ENCODE data around the gene AQP1. TPM values are rescaled to one million over a fixed set of nuclear protein-coding genes. Genes with fewer than 3 reads are reported as not detected.

Gene AQP1
- total RNA-seq, 1 experiment from 2014 or later = not detected

GRCh38 chr7:30916255-30916654, 4.6 kb downstream of the AQP1 start:
- Histone ChIP-seq H3K4me3 (ENCODE audit: insufficient read depth, low read depth, low read length) (no peak overlapping the region), H3K27me3 (ENCODE audit: control insufficient read depth, insufficient read depth, low read length) (no peaks in the 10 kb centered on the region), H3K36me3 (replicated peaks; ENCODE audit: control insufficient read depth, insufficient read depth, low read length) (no peaks in the 10 kb centered on the region)
- DNase-seq = no peak

DNA sequence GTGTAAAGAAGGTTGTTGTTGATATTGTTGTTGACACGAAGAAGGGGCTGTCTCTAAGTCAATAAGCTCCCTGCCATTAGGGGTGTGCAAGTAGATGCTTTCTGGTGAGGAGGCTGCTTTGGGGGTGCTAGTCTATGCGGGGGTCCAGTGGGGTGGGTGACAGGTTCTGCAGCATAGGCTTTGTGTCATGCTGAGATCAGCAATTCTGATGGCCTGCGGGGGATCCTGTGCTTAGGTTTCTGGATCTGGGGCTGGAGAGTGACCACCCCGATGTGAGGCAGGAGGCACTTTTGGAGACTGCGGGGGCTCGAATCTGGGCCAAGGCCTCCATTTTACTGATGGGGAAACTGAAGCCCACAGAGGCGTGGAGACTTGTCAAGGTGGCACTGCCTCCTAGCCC, 5.1 kb downstream of the AQP1 start:
- H3K4me3 ChIP-seq (ENCODE audit: insufficient read depth, low read depth, low read length) = no peak overlapping the region
- no peak for DNase-seq
- H3K36me3 ChIP-seq (replicated peaks; ENCODE audit: control insufficient read depth, insufficient read depth, low read length) = no peaks in the 10 kb centered on the region
- no peaks in the 10 kb centered on the region for H3K27me3 ChIP-seq (ENCODE audit: control insufficient read depth, insufficient read depth, low read length)

DNA sequence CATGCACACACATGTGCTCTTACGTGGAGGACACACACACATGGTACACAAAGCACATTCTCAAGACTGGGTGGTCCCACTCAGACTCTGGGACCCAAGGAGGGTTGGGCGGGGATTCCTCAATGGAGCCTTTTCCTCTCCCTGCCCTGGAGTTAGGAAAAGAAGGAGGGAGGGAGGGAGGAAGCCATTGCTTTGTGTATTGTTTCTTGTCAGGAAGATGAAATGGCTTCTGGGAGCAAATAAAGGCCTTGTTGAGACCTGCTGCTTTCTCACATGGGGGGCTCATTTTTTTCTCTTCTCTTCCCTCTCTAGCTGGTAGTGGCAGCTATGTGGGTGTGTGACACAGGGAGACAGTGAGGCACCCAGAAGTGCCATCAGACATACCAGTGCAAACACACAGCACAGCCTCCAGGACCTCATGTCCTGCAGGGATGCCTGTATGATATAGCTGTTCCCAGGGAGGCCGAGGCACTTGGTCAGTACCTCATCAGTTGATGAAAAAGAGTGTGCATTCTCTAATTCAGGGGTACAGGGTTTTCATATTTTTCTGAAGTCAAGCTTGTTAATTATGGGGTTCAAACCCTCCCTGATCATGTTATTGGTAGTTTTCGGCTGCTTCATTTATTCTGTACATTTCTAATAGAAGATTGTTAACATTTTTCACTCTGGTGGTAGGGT, 5.7 kb downstream of the AQP1 start:
- Histone ChIP-seq H3K27me3 (ENCODE audit: control insufficient read depth, insufficient read depth, low read length) (no peaks in the 10 kb centered on the region), H3K4me3 (ENCODE audit: insufficient read depth, low read depth, low read length) (no peak overlapping the region), H3K36me3 (replicated peaks; ENCODE audit: control insufficient read depth, insufficient read depth, low read length) (no peaks in the 10 kb centered on the region)
- DNase-seq = no peak

GRCh38 chr7:30918676-30919075, 7.0 kb downstream of the AQP1 start:
- no peaks in the 10 kb centered on the region for H3K36me3 ChIP-seq (replicated peaks; ENCODE audit: control insufficient read depth, insufficient read depth, low read length)
- no peak overlapping the region for H3K4me3 ChIP-seq (ENCODE audit: insufficient read depth, low read depth, low read length)
- H3K27me3 ChIP-seq (ENCODE audit: control insufficient read depth, insufficient read depth, low read length) = no peaks in the 10 kb centered on the region
- DNase-seq = no peak

DNA sequence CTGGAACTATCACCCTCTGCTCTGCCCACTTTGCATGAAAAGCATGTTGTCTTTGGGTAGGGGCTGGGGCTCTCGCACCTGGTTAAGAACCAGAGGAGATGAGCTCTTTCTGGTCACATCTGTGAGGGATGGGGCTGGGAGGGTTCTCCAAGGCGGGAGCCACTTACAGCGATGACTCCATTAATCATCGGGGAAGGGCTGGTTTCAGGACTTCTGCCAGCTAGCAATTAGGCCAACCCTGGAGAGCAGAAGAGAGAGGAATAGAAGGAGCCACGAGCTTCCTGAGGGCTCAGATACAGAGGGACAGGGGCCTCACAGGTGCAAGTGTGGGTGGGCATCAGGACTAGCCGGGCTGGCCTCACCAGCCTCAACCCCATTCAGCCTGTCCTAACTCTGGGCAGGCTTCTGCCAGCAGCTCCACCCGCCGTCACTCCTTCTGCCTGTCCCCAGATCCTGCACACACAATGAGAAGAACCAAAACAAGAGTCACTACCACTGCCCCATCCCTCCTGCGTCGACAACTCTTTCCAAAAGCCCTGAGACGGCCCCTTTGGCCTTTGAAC, 8.4 kb downstream of the AQP1 start:
- H3K27me3 ChIP-seq (ENCODE audit: control insufficient read depth, insufficient read depth, low read length) = no peaks in the 10 kb centered on the region
- no peak overlapping the region for H3K4me3 ChIP-seq (ENCODE audit: insufficient read depth, low read depth, low read length)
- H3K36me3 ChIP-seq (replicated peaks; ENCODE audit: control insufficient read depth, insufficient read depth, low read length) = no peaks in the 10 kb centered on the region
- DNase-seq = peak; percentile 51

DNA sequence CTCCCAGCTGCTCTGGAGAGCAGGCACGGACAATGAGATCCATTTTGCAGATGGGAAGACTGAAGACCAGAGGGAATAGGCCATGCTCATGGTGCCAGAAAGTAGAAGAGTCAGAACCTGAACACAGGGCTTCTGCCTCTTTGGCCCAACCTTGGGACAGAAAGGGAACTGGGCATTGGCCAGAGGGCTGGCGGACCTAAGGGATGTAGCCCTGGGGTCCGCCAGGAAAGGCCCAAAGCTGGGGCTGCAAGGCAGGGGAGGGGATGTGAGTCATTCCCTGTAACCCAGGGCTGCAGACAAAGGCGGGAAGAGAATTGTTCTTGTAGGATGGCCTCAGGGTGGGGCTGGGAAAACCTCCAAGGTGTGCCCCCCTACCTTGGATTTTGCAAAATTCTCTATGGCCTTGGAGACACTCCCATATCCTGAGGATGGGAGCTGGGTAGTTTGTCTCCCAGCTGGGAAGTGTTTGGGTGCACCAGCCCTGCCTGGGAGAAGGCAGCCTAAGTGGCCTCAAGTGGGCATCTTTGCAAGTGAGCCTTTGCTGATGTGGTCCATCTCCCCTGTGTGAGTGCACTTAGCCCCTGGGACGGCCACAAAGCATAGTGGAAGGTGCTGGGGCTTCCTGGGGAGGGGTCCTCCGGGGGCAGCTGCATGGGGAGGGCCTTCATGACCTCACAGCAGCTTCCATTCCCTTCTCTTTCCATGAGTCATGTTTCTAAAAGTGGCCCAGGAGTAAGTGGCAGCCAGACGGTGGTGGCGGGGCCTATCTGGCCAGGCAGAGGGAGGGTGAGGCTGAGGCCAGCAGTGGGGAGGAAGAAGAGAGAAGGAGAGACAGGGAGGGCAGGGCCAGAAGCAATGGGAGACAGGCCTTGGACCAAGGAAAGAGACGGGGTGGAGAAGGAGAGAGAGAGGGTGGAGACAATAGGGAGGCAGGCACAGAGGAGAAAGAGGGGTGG, 9.2 kb downstream of the AQP1 start:
- H3K4me3 ChIP-seq (ENCODE audit: insufficient read depth, low read depth, low read length) = no peak overlapping the region
- H3K27me3 ChIP-seq (ENCODE audit: control insufficient read depth, insufficient read depth, low read length) = no peaks in the 10 kb centered on the region
- no peaks in the 10 kb centered on the region for H3K36me3 ChIP-seq (replicated peaks; ENCODE audit: control insufficient read depth, insufficient read depth, low read length)
- DNase-seq = peak; percentile 37

DNA sequence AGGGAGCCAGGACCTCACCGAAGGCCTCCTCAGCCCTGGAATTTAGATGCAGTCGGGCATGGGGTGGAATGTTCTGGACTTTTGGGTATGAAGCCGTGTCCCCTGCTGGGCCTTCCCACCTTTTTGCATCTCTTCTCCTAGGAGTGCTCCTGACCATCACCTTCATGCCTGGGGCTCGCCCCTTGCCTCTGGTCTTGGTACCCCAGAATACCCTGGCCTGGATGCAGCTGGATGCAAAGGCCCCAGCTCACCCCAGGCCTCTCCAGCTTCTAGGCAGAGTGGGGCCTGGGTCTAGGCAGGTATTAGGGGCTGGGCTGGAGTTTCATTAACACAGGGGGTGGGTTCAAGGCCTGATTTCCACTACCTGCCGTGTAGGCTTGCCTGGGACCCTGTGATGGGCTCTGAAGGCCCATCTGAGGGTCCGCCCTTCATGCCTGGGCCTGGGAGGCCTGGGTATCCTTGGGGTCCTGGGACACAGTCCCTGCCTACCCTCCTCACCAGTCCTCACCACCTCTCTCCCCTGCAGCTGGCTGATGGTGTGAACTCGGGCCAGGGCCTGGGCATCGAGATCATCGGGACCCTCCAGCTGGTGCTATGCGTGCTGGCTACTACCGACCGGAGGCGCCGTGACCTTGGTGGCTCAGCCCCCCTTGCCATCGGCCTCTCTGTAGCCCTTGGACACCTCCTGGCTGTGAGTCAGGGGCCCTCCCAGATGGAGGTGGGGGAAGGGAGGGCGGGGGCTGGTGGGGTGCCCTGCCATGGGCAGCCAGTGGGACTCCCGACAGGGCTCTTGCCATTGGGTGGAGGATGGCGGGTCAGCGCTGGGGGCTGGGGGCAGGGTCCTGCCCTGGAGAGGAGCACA, 10.1 kb downstream of the AQP1 start:
- H3K36me3 ChIP-seq (replicated peaks; ENCODE audit: control insufficient read depth, insufficient read depth, low read length) = no peaks in the 10 kb centered on the region
- H3K27me3 ChIP-seq (ENCODE audit: control insufficient read depth, insufficient read depth, low read length) = no peaks in the 10 kb centered on the region
- DNase-seq = peak; percentile 42
- H3K4me3 ChIP-seq (ENCODE audit: insufficient read depth, low read depth, low read length) = no peak overlapping the region

DNA sequence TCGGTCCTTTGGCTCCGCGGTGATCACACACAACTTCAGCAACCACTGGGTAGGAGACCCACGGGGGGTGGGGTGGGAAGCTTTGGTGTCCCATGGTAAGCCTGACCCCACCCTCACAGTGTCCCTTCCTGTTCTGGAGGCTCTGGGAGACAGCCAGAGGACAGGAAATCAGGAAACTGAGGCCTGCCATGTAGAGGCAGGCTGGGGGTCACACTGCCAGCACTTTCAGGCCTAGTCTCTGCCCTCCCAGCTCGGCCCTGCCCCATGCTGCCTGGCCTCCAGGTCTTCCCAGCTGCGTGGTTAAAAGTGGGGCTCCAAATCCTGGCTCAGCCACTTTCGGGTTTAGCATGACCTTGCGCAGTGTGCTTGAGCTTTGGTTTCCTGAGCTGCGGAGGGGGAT, 10.9 kb downstream of the AQP1 start:
- H3K36me3 ChIP-seq (replicated peaks; ENCODE audit: control insufficient read depth, insufficient read depth, low read length) = no peaks in the 10 kb centered on the region
- H3K27me3 ChIP-seq (ENCODE audit: control insufficient read depth, insufficient read depth, low read length) = no peaks in the 10 kb centered on the region
- H3K4me3 ChIP-seq (ENCODE audit: insufficient read depth, low read depth, low read length) = no peak overlapping the region
- DNase-seq = peak; percentile 43

DNA sequence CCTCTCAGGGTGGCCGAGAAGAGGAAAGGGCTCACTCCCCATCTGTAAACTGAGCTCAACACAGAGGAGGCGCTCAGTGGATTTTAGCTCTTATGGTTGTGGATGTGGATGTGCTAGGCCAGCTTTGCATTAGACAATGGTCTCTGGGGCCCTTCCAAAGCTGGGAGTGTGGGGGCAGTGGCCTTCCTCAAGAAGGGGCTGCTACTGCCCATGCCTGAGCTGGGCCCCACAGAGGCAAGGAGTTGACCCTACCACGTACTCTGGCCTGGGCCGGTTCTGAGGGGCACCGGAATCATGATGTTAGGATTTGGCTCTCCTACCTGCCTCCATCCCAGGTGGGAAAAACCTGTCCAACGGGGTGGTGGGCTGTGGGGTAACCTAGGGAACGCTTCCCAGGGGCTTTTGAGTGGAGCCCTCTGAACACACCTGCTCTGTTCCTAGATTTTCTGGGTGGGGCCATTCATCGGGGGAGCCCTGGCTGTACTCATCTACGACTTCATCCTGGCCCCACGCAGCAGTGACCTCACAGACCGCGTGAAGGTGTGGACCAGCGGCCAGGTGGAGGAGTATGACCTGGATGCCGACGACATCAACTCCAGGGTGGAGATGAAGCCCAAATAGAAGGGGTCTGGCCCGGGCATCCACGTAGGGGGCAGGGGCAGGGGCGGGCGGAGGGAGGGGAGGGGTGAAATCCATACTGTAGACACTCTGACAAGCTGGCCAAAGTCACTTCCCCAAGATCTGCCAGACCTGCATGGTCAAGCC, 11.5 kb downstream of the AQP1 start:
- Histone ChIP-seq H3K36me3 (replicated peaks; ENCODE audit: control insufficient read depth, insufficient read depth, low read length) (no peaks in the 10 kb centered on the region), H3K27me3 (ENCODE audit: control insufficient read depth, insufficient read depth, low read length) (no peaks in the 10 kb centered on the region), H3K4me3 (ENCODE audit: insufficient read depth, low read depth, low read length) (no peak overlapping the region)
- DNase-seq = peak; percentile 34

GRCh38 chr7:30923774-30924413, 12.2 kb downstream of the AQP1 start:
- H3K4me3 ChIP-seq (ENCODE audit: insufficient read depth, low read depth, low read length) = no peak overlapping the region
- no peaks in the 10 kb centered on the region for H3K27me3 ChIP-seq (ENCODE audit: control insufficient read depth, insufficient read depth, low read length)
- peak; percentile 14 for DNase-seq
- no peaks in the 10 kb centered on the region for H3K36me3 ChIP-seq (replicated peaks; ENCODE audit: control insufficient read depth, insufficient read depth, low read length)

GRCh38 chr7:30924624-30925023, 13.0 kb downstream of the AQP1 start:
- DNase-seq = peak; percentile 21
- Histone ChIP-seq H3K27me3 (ENCODE audit: control insufficient read depth, insufficient read depth, low read length) (no peaks in the 10 kb centered on the region), H3K4me3 (ENCODE audit: insufficient read depth, low read depth, low read length) (no peak overlapping the region), H3K36me3 (replicated peaks; ENCODE audit: control insufficient read depth, insufficient read depth, low read length) (no peaks in the 10 kb centered on the region)

DNA sequence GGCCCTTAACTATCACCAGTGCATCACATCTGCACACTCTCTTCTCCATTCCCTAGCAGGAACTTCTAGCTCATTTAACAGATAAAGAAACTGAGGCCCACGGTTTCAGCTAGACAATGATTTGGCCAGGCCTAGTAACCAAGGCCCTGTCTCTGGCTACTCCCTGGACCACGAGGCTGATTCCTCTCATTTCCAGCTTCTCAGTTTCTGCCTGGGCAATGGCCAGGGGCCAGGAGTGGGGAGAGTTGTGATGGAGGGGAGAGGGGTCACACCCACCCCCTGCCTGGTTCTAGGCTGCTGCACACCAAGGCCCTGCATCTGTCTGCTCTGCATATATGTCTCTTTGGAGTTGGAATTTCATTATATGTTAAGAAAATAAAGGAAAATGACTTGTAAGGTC, 13.5 kb downstream of the AQP1 start:
- H3K4me3 ChIP-seq (ENCODE audit: insufficient read depth, low read depth, low read length) = no peak overlapping the region
- H3K27me3 ChIP-seq (ENCODE audit: control insufficient read depth, insufficient read depth, low read length) = no peaks in the 10 kb centered on the region
- no peaks in the 10 kb centered on the region for H3K36me3 ChIP-seq (replicated peaks; ENCODE audit: control insufficient read depth, insufficient read depth, low read length)
- peak; percentile 24 for DNase-seq

- H3K4me3 ChIP-seq (ENCODE audit: insufficient read depth, low read depth, low read length) = no peak overlapping the region
- peak; percentile 22 for DNase-seq
- H3K27me3 ChIP-seq (ENCODE audit: control insufficient read depth, insufficient read depth, low read length) = no peaks in the 10 kb centered on the region
- no peaks in the 10 kb centered on the region for H3K36me3 ChIP-seq (replicated peaks; ENCODE audit: control insufficient read depth, insufficient read depth, low read length)
Measured at GRCh38 chr7:30925913-30926312, 14.3 kb downstream of the AQP1 start.

Measured in H7 (cell line).